Measurements from ENCODE around the gene CASS4.

Gene CASS4

DNA sequence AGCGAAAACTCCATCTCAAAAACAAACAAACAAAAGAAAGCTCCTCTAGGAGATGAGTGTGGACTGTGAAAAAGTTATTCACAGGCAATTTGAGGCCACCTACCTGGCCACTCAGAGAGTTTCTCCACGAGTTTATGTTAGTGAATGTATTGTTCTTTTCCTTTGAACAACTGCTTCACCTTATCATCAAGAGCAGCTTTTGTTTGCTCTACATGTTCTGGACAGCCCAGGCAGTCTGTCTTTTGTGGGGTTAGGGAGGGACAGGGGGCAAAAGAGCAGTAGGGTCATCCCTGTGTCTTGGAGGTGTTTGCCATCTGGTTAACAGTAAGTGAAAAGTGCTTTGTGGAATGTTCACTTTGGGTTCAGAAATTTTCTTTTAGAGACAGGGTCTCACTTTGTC, 8.0 kb downstream of the CASS4 start:
- H3K27me3 Mint-ChIP-seq, result no peaks in the 10 kb centered on the region
- ATAC-seq (replicated peaks; ENCODE audit: extremely low read depth, poor library complexity, severe bottlenecking), result no peak

DNA sequence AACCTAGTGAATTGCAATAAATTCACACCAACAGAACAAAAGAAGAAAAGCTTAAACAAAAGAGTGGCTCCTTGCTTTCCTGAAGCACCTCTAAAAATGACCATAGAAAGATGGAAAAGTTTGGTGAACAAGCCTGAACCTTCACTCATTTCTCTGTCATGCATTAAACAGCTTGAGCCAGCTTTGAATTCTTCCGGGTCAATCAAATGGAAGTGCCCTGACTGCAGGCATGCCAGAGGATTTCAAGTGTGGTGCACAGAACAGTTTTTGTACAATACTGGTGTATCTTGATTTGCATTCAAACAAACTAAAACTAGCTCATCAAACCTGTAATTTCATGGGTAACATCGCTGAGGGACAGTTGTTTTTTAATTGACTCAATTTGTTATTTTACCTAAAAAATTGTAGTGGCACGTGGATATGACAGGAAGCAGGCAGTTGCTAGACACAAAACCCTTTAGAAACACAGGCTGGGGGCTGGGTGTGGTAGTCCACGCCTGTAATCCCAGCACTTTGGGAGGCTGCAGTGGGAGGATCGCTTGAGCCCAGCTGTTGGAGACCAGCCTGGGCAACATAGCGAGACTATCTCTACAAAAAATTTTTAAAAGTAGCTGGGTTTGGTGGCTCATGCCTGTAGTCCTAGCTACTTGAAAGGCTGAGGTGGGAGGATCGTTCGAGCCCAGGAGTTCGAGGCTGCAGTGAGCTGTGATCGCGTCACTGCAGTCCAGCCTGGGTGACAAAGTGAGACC, 9.1 kb downstream of the CASS4 start:
- DNase-seq (ENCODE audit: low spot score in 2 of 2) (no peak), ATAC-seq (replicated peaks; ENCODE audit: extremely low read depth, poor library complexity, severe bottlenecking) (no peak)
- peaks cover 22% of the 10 kb centered on the region for H3K4me1 Mint-ChIP-seq
- no peaks in the 10 kb centered on the region for H3K27me3 Mint-ChIP-seq
- peak overlapping the region; percentile 49 for H3K27ac Mint-ChIP-seq (ENCODE audit: low read depth)
- H3K9me3 Mint-ChIP-seq, result no peaks in the 10 kb centered on the region
- peaks cover 12% of the 10 kb centered on the region for H3K36me3 Mint-ChIP-seq (ENCODE audit: insufficient read depth)
- no peak overlapping the region for H3K4me3 Mint-ChIP-seq

More for the DNA sequence above, 8.0 kb downstream of the CASS4 start:
- H3K36me3 Mint-ChIP-seq (ENCODE audit: insufficient read depth), result peaks cover 12% of the 10 kb centered on the region
- no peak overlapping the region for H3K4me3 Mint-ChIP-seq
- H3K4me1 Mint-ChIP-seq, result peaks cover 23% of the 10 kb centered on the region
- no peak for DNase-seq (ENCODE audit: low spot score in 2 of 2)
- no peaks in the 10 kb centered on the region for H3K9me3 Mint-ChIP-seq
- H3K27ac Mint-ChIP-seq (ENCODE audit: low read depth), result no peak overlapping the region

DNA sequence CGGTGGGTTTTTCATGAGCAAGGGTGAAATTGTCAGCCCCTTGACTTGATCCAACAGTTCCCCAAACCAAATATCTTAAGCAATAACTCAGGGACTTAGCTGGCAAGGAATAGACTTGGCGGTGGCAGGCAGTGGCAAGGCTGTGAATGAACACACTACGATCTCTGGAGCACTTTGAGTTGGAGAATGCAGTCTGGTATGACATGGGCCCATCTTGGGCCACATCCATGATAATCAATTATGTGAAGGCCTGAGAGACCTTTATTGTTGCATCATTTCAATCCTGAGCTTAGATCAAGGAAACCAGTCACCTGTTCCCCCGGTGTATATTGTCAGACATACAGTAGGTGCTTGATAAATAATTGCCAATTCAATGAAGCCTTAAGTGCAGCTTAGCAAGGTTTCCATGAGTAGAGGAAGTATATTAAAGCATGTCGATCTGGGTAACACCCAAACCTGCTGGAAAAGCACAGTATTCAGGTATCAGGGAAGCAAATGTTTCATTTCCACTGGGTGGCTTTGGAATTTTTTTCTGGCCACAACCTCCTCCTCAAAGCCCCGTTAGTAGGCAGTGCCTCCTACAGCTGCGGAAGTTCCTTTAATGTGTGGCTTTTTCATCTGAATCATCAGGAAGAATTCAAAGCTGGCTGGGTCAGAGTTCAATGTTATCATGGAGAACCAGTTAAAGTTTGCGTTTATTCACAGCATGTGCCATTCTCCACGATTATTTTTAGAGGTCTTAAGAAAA, 10.2 kb downstream of the CASS4 start:
- Mint-ChIP-seq H3K36me3 (ENCODE audit: insufficient read depth) (peaks cover 12% of the 10 kb centered on the region), H3K4me3 (peak overlapping the region; percentile 27), H3K9me3 (no peaks in the 10 kb centered on the region), H3K27me3 (no peaks in the 10 kb centered on the region), H3K4me1 (peaks cover 19% of the 10 kb centered on the region), H3K27ac (ENCODE audit: low read depth) (no peak overlapping the region)
- ATAC-seq (replicated peaks; ENCODE audit: extremely low read depth, poor library complexity, severe bottlenecking) (no peak), DNase-seq (ENCODE audit: low spot score in 2 of 2) (no peak)

DNA sequence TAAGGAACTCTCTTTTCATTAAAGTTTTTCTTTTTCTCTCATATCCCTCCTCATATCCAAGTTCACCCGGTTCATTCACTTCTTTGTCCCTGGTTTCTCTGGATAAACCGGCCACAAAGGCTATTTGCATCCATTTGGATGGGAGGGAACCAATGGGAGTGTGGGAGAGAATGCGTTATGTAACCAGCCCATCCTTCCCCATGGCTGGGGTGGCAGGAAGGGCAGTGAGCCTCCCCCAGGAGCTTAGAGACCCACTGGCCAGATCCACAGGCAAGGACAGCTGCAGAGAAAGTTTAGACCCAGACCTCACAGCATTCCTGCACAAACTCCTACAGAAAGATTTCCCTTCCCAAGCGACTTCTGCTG, 10.7 kb downstream of the CASS4 start:
- no peak overlapping the region for H3K4me3 Mint-ChIP-seq
- peaks cover 15% of the 10 kb centered on the region for H3K4me1 Mint-ChIP-seq
- no peak overlapping the region for H3K27ac Mint-ChIP-seq (ENCODE audit: low read depth)

DNA sequence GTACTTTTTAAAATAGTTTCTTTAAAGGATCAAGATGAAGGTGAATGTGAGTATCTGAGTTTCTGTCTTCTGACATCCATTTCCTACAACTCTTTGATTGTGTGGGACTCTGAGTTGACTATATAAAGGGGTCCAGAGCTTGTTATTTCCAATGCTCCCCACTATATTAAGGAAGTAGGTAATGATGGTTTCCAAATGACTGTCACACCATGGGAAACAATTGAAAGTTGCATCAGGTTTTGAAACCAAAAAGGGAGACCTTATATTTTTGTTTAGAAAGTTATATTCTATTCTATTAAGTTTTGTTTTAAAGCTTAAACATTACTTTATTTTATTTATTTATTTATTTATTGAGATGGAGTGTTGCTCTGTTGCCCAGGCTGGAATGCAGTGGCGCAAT, 11.2 kb downstream of the CASS4 start:
- Mint-ChIP-seq H3K36me3 (ENCODE audit: insufficient read depth) (peaks cover 10% of the 10 kb centered on the region), H3K27ac (ENCODE audit: low read depth) (no peak overlapping the region), H3K9me3 (no peaks in the 10 kb centered on the region), H3K27me3 (no peaks in the 10 kb centered on the region), H3K4me3 (no peak overlapping the region), H3K4me1 (peaks cover 15% of the 10 kb centered on the region)
- DNase-seq (ENCODE audit: low spot score in 2 of 2), result no peak
- no peak for ATAC-seq (replicated peaks; ENCODE audit: extremely low read depth, poor library complexity, severe bottlenecking)

More for the DNA sequence above, 10.7 kb downstream of the CASS4 start:
- H3K36me3 Mint-ChIP-seq (ENCODE audit: insufficient read depth), result peaks cover 12% of the 10 kb centered on the region
- no peaks in the 10 kb centered on the region for H3K27me3 Mint-ChIP-seq
- ATAC-seq (replicated peaks; ENCODE audit: extremely low read depth, poor library complexity, severe bottlenecking) (no peak), DNase-seq (ENCODE audit: low spot score in 2 of 2) (no peak)
- H3K9me3 Mint-ChIP-seq, result no peaks in the 10 kb centered on the region

DNA sequence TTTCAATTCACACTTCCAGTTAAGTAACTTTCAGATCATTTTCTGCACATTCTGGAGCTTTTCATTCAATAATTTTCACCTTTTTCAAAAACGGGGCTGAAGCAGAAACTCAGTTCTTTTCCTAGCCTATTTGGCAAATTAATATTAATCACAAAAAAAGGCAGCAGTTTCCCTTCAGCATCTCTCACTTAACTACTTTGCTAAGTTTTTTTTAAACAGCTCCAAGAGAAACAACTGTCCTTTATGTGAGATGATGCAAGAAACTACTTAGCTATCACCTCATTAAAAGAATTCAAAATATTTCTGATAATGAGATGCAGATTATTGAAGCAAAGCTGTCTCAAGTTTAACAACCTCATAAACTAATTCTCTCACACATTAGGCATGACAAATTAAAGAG, 11.8 kb downstream of the CASS4 start:
- Mint-ChIP-seq H3K27me3 (no peaks in the 10 kb centered on the region), H3K4me3 (no peak overlapping the region), H3K27ac (ENCODE audit: low read depth) (no peak overlapping the region), H3K4me1 (peaks cover 20% of the 10 kb centered on the region), H3K9me3 (no peaks in the 10 kb centered on the region), H3K36me3 (ENCODE audit: insufficient read depth) (peaks cover 10% of the 10 kb centered on the region)
- DNase-seq (ENCODE audit: low spot score in 2 of 2), result no peak
- no peak for ATAC-seq (replicated peaks; ENCODE audit: extremely low read depth, poor library complexity, severe bottlenecking)

DNA sequence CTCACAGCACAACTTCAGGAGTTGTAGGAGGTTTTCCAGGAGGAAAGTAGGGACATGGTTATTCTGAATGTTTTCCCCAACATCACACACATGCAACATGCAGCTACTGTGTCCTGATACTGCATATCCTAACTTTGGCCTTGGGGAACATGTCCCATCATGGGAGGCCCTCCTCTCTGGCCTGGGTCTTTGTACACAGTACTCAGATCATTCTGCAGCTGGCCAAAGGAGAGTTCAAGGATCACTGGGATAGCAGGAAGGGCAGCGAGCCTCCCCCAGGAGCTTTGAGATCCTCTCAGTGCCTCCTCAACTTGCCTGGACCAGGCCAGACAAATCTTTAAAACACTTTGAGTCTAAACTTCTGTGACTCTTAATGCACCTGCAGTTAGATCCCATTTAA, 12.9 kb downstream of the CASS4 start:
- DNase-seq (ENCODE audit: low spot score in 2 of 2) (no peak), ATAC-seq (replicated peaks; ENCODE audit: extremely low read depth, poor library complexity, severe bottlenecking) (no peak)
- Mint-ChIP-seq H3K4me1 (peaks cover 30% of the 10 kb centered on the region), H3K27me3 (no peaks in the 10 kb centered on the region), H3K27ac (ENCODE audit: low read depth) (no peak overlapping the region), H3K36me3 (ENCODE audit: insufficient read depth) (peaks cover 8% of the 10 kb centered on the region), H3K9me3 (no peaks in the 10 kb centered on the region), H3K4me3 (no peak overlapping the region)

DNA sequence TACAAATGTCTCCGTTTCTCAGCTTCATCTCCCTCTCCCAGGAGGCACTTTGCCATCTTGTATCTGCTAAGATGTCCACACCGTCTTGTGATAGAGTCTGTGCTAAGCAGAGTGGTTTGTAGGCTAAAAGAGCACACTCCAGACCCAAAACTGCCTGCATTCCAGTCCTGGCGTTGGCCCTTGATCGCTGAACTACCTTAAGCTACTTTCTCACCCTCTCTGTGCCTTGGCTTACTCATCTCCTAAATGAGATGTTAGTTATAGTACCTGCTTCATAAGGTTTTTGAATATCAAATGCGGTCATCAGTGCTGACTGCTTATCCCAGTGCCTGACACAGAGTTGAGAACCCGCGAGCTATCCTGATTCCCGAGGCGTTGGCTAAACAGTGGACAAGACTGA, 14.0 kb downstream of the CASS4 start:
- peaks cover 36% of the 10 kb centered on the region for H3K4me1 Mint-ChIP-seq
- no peak overlapping the region for H3K4me3 Mint-ChIP-seq
- peaks cover 6% of the 10 kb centered on the region for H3K36me3 Mint-ChIP-seq (ENCODE audit: insufficient read depth)
- no peak overlapping the region for H3K27ac Mint-ChIP-seq (ENCODE audit: low read depth)
- no peaks in the 10 kb centered on the region for H3K27me3 Mint-ChIP-seq
- no peak for ATAC-seq (replicated peaks; ENCODE audit: extremely low read depth, poor library complexity, severe bottlenecking)
- no peaks in the 10 kb centered on the region for H3K9me3 Mint-ChIP-seq
- DNase-seq (ENCODE audit: low spot score in 2 of 2), result no peak

DNA sequence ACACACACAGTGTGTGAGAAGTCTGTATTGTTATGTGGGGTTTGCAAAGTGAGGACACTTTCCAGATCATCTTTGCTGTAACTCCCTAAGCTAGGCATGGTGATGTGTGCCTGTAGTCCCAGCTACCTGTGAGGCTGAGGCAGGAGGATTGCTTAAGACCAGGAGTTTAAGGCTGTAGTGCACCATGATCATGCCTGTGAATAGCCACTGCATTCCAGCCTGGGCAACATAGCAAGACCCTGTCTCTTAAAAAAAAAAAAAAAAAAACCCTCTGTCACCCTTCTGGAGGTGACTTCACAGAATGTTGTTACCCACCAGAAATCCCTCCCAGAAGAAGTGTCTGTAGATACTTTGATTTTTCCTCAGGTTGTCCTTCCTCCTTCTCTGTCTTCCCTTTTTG, 14.9 kb downstream of the CASS4 start:
- Mint-ChIP-seq H3K4me3 (no peak overlapping the region), H3K36me3 (ENCODE audit: insufficient read depth) (peaks cover 3% of the 10 kb centered on the region), H3K9me3 (no peaks in the 10 kb centered on the region), H3K4me1 (peaks cover 35% of the 10 kb centered on the region), H3K27ac (ENCODE audit: low read depth) (no peak overlapping the region), H3K27me3 (no peaks in the 10 kb centered on the region)
- no peak for DNase-seq (ENCODE audit: low spot score in 2 of 2)
- no peak for ATAC-seq (replicated peaks; ENCODE audit: extremely low read depth, poor library complexity, severe bottlenecking)

DNA sequence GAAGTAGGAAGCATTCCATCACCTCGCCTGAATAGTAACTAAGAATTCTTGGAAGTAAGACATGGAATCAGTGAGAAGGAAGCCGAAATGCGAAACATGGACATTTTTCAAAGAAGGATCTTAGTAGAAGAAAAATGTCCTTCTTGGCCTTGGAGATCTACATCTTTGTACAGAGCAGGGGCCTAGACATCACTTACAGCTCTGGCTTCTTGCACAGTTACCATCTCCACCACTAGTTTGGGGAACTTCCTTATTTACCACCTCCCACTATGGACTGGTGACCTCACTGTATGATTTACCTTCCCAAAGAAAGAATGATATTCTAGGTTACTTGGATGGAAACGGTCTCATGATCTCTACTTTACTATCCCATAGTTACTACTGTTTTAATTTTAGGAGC, 15.7 kb downstream of the CASS4 start:
- Mint-ChIP-seq H3K4me1 (peaks cover 31% of the 10 kb centered on the region), H3K9me3 (no peaks in the 10 kb centered on the region), H3K27me3 (no peaks in the 10 kb centered on the region), H3K36me3 (ENCODE audit: insufficient read depth) (peaks cover 3% of the 10 kb centered on the region), H3K4me3 (no peak overlapping the region), H3K27ac (ENCODE audit: low read depth) (peak overlapping the region; percentile 11)
- ATAC-seq (replicated peaks; ENCODE audit: extremely low read depth, poor library complexity, severe bottlenecking) (no peak), DNase-seq (ENCODE audit: low spot score in 2 of 2) (no peak)

DNA sequence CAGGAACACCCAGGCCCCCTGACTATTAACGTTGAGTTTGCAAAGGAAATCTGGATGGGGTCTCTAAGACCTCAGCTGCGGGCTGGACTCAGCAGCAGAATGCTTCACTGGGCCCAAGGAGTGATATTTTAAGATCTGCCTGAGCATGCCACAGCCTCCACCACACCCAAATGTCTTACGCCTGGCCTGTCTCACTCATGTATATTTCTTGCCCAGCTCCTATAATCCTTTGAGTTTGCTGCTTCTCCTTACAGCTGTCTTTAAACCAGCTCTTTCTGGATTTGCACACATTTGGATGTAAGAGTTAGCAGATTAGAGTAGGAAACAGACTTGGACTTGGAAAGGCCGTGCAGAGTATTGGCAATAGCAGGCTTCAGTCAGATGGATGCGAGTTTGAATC, 16.4 kb downstream of the CASS4 start:
- H3K36me3 Mint-ChIP-seq (ENCODE audit: insufficient read depth), result peaks cover 3% of the 10 kb centered on the region
- ATAC-seq (replicated peaks; ENCODE audit: extremely low read depth, poor library complexity, severe bottlenecking) (no peak), DNase-seq (ENCODE audit: low spot score in 2 of 2) (no peak)
- H3K27ac Mint-ChIP-seq (ENCODE audit: low read depth), result peak overlapping the region; percentile 11
- H3K4me3 Mint-ChIP-seq, result no peak overlapping the region
- peaks cover 37% of the 10 kb centered on the region for H3K4me1 Mint-ChIP-seq
- H3K9me3 Mint-ChIP-seq, result no peaks in the 10 kb centered on the region
- no peaks in the 10 kb centered on the region for H3K27me3 Mint-ChIP-seq

DNA sequence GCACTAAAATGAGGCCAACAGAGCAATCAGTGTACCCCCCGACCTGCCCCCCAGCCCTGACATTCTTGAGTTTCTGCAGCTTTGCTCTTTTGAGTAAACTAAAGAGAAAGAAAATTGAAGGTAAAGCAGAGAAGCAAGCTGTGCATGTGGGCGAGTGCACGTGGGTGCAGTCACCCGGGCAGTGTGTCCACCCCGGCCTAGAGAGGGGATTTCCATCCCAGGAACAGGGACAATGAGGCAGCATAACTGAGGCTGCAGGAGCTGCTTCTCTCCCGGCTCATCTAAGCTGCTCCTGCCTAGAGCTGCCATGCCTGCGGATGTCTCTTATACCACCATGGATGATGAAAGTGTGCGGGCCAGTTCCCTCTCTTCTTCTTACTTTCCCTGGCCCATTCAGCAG, 16.8 kb downstream of the CASS4 start:
- Mint-ChIP-seq H3K27me3 (no peaks in the 10 kb centered on the region), H3K4me3 (peak overlapping the region; percentile 66), H3K36me3 (ENCODE audit: insufficient read depth) (peaks cover 3% of the 10 kb centered on the region), H3K9me3 (no peaks in the 10 kb centered on the region), H3K27ac (ENCODE audit: low read depth) (peak overlapping the region; percentile 89), H3K4me1 (peaks cover 42% of the 10 kb centered on the region)
- ATAC-seq (replicated peaks; ENCODE audit: extremely low read depth, poor library complexity, severe bottlenecking) (no peak), DNase-seq (ENCODE audit: low spot score in 2 of 2) (no peak)

DNA sequence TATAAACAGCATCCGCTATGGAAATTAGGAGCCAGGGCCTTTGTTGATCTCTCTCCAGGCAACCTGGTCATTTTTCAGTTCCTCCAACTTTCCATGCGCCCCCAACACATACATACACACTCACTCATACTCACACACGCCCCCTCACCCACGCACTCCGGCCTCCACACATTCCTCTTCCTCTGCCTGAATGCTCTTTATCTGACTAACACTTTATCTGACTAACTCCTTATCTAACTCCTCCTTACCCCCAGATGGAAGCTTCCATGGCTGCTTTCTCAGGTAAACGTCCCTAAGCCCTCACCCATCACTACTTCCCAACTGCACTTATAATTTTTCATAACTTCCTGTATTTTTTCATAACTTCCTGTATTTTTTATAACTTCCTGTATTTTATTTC, 17.4 kb downstream of the CASS4 start:
- DNase-seq (ENCODE audit: low spot score in 2 of 2), result no peak
- H3K27me3 Mint-ChIP-seq, result no peaks in the 10 kb centered on the region
- H3K4me1 Mint-ChIP-seq, result peaks cover 45% of the 10 kb centered on the region

More for the DNA sequence above, 17.4 kb downstream of the CASS4 start:
- ATAC-seq (replicated peaks; ENCODE audit: extremely low read depth, poor library complexity, severe bottlenecking), result no peak
- peaks cover 3% of the 10 kb centered on the region for H3K36me3 Mint-ChIP-seq (ENCODE audit: insufficient read depth)
- H3K9me3 Mint-ChIP-seq, result no peaks in the 10 kb centered on the region
- peak overlapping the region; percentile 89 for H3K27ac Mint-ChIP-seq (ENCODE audit: low read depth)
- peak overlapping the region; percentile 66 for H3K4me3 Mint-ChIP-seq
